ENCODE results near the gene CACNG4. TPM values are rescaled to one million over a fixed set of nuclear protein-coding genes. Genes with fewer than 3 reads are reported as not detected.

The CACNG4 gene
- total and polyA plus RNA-seq, 4 donors = 2.3 to 9.4 (median 4.1) TPM

DNA sequence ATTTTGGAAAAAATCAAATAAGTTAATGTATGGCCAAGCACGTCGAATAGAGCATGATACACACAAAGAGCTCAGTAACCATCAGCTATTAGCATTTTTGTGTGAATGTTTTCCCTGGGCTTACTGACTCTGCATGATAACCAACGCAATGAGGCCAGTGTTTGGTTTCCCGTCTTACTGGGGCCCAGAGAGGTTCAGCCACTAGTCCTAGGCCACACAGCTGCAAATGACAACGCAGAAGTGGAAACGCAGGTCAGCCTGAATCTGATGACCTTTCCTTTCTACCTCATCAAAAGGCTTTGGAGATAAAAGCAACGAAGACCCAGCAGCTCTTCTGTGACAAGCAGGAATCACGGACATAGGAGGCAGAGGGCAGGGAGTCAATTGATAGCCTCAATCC, 7.2 kb upstream of the CACNG4 start:
- TF ChIP-seq, protein P1, sequence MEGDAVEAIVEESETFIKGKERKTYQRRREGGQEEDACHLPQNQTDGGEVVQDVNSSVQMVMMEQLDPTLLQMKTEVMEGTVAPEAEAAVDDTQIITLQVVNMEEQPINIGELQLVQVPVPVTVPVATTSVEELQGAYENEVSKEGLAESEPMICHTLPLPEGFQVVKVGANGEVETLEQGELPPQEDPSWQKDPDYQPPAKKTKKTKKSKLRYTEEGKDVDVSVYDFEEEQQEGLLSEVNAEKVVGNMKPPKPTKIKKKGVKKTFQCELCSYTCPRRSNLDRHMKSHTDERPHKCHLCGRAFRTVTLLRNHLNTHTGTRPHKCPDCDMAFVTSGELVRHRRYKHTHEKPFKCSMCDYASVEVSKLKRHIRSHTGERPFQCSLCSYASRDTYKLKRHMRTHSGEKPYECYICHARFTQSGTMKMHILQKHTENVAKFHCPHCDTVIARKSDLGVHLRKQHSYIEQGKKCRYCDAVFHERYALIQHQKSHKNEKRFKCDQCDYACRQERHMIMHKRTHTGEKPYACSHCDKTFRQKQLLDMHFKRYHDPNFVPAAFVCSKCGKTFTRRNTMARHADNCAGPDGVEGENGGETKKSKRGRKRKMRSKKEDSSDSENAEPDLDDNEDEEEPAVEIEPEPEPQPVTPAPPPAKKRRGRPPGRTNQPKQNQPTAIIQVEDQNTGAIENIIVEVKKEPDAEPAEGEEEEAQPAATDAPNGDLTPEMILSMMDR (IDR thresholded peaks at IDR 0.05; ENCODE audit: control extremely low read depth, extremely low read depth) = no peak
- H3K9me3 ChIP-seq (ENCODE audit: control insufficient read depth in 4 of 4, insufficient read depth in 3 of 4, low read length in 3 of 4) = no peaks in the 10 kb centered on the region
- peaks cover 0 to 14% (median 14%) of the 10 kb centered on the region in 3 donors for H3K27me3 ChIP-seq (ENCODE audit: control insufficient read depth in 3 of 3, insufficient read depth in 3 of 3, low read length in 2 of 3)
- no peak overlapping the region for H3K4me3 ChIP-seq
- no peak overlapping the region for H3K27ac ChIP-seq (ENCODE audit: low read depth in 1 of 2, low read length in 1 of 2)
- H3K9ac ChIP-seq (ENCODE audit: insufficient read depth in 1 of 2, low read length in 2 of 2) = no peak overlapping the region
- no peak for DNase-seq
- 84 to 90% methylated on average over 8 of the region's 8 CpGs for WGBS, 2 donors
- peaks cover 0 to 3% (median 1%) of the 10 kb centered on the region in 5 donors for H3K4me1 ChIP-seq (ENCODE audit: control insufficient read depth in 5 of 5, insufficient read depth in 5 of 5, low read length in 5 of 5)
- no peak for ATAC-seq (ENCODE audit: insufficient read depth, low FRiP score)
- no peaks in the 10 kb centered on the region for H3K36me3 ChIP-seq (ENCODE audit: control insufficient read depth in 4 of 4, insufficient read depth in 4 of 4, low read length in 4 of 4)

DNA sequence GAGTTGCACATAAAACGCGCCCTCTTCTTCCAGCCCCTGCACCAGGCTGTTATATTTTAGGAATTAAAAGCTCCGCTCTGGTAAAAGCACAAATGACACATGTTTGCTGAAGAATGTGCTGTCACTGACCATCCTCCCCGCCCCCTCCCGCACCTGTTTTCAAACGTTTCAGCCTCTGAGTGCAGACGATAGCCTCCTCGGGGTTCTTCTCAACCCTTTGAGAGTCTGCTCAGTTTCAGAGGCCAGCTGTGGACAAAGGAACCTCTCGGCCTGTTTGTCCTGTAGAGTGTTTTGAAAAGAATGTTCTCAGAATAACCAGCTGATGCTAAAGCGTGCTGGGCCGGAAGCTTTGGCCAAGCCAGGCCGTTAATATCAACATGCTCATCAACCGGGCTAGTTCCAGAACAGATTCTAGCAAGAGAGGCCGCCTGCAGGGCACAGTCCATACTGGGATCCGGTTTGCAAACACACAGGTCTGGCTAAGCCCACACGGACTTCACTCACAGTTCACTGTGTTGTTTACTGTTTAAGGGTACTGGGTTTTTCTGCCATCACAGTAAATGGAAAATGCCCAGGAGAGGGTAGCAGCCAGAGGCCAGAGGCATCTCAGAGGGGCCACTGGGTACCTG, 6.4 kb upstream of the CACNG4 start:
- Histone ChIP-seq H3K4me3 (no peak overlapping the region), H3K36me3 (ENCODE audit: control insufficient read depth in 4 of 4, insufficient read depth in 4 of 4, low read length in 4 of 4) (no peaks in the 10 kb centered on the region), H3K27ac (ENCODE audit: low read depth in 1 of 2, low read length in 1 of 2) (peak overlapping the region in 1 of 2 donors; percentile 26), H3K4me1 (ENCODE audit: control insufficient read depth in 5 of 5, insufficient read depth in 5 of 5, low read length in 5 of 5) (peaks cover 0 to 3% (median 0%) of the 10 kb centered on the region in 5 donors), H3K9me3 (ENCODE audit: control insufficient read depth in 4 of 4, insufficient read depth in 3 of 4, low read length in 3 of 4) (no peaks in the 10 kb centered on the region), H3K9ac (ENCODE audit: insufficient read depth in 1 of 2, low read length in 2 of 2) (no peak overlapping the region), H3K27me3 (ENCODE audit: control insufficient read depth in 3 of 3, insufficient read depth in 3 of 3, low read length in 2 of 3) (peaks cover 0 to 22% (median 21%) of the 10 kb centered on the region in 3 donors)
- TF ChIP-seq, protein P1 (IDR thresholded peaks at IDR 0.05; ENCODE audit: control extremely low read depth, extremely low read depth) = no peak
- DNase-seq = peak; percentile 29 to 48 (median 34)
- ATAC-seq (ENCODE audit: insufficient read depth, low FRiP score) = no peak
- WGBS, 2 donors = 48 to 78% methylated on average over 16 of the region's 16 CpGs

DNA sequence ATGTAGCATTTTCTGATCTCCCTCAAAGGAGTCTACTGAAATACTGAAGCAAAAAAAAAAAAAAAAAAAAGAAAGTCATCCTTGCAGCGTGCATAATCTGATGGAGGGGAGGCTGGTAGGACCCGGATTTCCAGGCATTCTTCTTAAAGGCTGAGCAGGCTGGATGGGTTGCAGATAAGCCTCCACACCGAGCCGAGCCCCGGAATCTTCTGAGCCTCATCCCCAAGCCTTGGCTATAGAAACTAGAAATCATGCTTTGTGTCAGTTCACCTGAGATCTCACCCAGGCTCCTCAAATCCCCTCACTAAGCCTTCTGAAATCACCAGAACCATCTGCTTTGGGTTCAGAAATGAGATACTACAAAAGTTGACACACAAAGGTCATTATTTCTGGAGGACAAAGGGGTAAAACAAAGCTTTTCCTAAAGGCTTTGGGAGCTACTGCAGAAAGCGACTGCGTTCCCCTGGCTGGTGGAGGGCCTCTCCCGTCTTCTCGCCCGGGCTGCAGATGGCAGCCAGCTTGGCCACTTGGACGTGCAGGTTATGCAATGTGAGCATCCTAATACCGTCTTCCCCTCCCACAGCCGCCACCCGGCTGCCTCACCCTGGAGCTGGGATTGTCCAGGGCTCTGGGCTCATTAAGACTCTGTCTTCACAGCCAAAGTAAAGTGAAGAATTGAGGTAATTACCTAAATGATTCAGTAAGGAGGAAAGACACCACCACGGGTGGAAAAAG, 4.7 kb upstream of the CACNG4 start:
- no peak for DNase-seq
- Histone ChIP-seq H3K9ac (ENCODE audit: insufficient read depth in 1 of 2, low read length in 2 of 2) (no peak overlapping the region), H3K36me3 (ENCODE audit: control insufficient read depth in 4 of 4, insufficient read depth in 4 of 4, low read length in 4 of 4) (no peaks in the 10 kb centered on the region), H3K27me3 (ENCODE audit: control insufficient read depth in 3 of 3, insufficient read depth in 3 of 3, low read length in 2 of 3) (peaks cover 0 to 33% (median 32%) of the 10 kb centered on the region in 3 donors), H3K9me3 (ENCODE audit: control insufficient read depth in 4 of 4, insufficient read depth in 3 of 4, low read length in 3 of 4) (no peaks in the 10 kb centered on the region), H3K4me3 (no peak overlapping the region), H3K4me1 (ENCODE audit: control insufficient read depth in 5 of 5, insufficient read depth in 5 of 5, low read length in 5 of 5) (peaks cover 0 to 4% (median 3%) of the 10 kb centered on the region in 5 donors), H3K27ac (ENCODE audit: low read depth in 1 of 2, low read length in 1 of 2) (no peak overlapping the region)
- no peak for ATAC-seq (ENCODE audit: insufficient read depth, low FRiP score)
- TF ChIP-seq, protein P1 (IDR thresholded peaks at IDR 0.05; ENCODE audit: control extremely low read depth, extremely low read depth) = no peak
- WGBS, 2 donors = 80 to 81% methylated on average over 15 of the region's 15 CpGs

All from lung (tissue), 12 donors.